IPS DF 4.7 (cell line): Measurements from ENCODE around the gene GBP1.

ENCODE experiments used
- DNase-seq: peaks from one replicate; pipeline ENCODE4 v3.0.0-alpha.2; 2013; ENCODE audit warnings: low spot score; ENCODE audit errors: extremely low read depth

Gene GBP1

GRCh38 chr1:89008511-89008910 is 56.5 kb downstream of the GBP1 start:
- DNase-seq, result no peak

GRCh38 chr1:89005286-89006151 is 59.5 kb downstream of the GBP1 start:
- DNase-seq, result no peak
